KOPT-K1 (cell line): ENCODE results near the gene KLHL7.

ENCODE experiments used
- H3K27ac ChIP-seq: fragments of 200-600 bp; sonication (generic); 2 replicates; pipeline ENCODE4 v1.5.1; 2016; ENCODE audit warnings: antibody characterized with exemption, mild to moderate bottlenecking, low read depth, low read length; ENCODE audit not compliant: poor library complexity, severe bottlenecking
- H3K36me3 ChIP-seq: fragments of 200-600 bp; sonication (generic); 2 replicates; pipeline ENCODE4 v1.5.1; 2017; ENCODE audit warnings: antibody characterized with exemption, mild to moderate bottlenecking, low read length, moderate library complexity; ENCODE audit not compliant: insufficient read depth
- H3K9me3 ChIP-seq: fragments of 200-600 bp; sonication (generic); 2 replicates; pipeline ENCODE4 v1.5.1; 2017; ENCODE audit warnings: antibody characterized with exemption, low read length, mild to moderate bottlenecking; ENCODE audit not compliant: insufficient read depth, poor library complexity, severe bottlenecking

Gene KLHL7

GRCh38 chr7:23105644-23106056, at the start of gene KLHL7:
Gene KLHL7 (plus strand): TSS chr7:23105785. CDS start chr7:23106027, 242 bp downstream.
- Histone ChIP-seq H3K27ac (peak within 1 kb of the TSS; percentile 74), H3K36me3 (0 out of 2 replicates have a peak, but pooled peaks cover 4% of the 10 kb centered on the region), H3K9me3 (no peaks in the 10 kb centered on the region)

GRCh38 chr7:23058408-23059096, 47.0 kb upstream of the KLHL7 start:
- H3K9me3 ChIP-seq: no peaks in the 10 kb centered on the region
- no peaks in the 10 kb centered on the region for H3K36me3 ChIP-seq
- no peak overlapping the region for H3K27ac ChIP-seq

- Histone ChIP-seq H3K9me3 (no peaks in the 10 kb centered on the region), H3K27ac (no peak overlapping the region), H3K36me3 (no peaks in the 10 kb centered on the region)
Observed at GRCh38 chr7:23061327-23061726, 44.3 kb upstream of the KLHL7 start.

GRCh38 chr7:23062452-23062851, 43.1 kb upstream of the KLHL7 start:
- no peaks in the 10 kb centered on the region for H3K36me3 ChIP-seq
- H3K9me3 ChIP-seq: no peaks in the 10 kb centered on the region
- no peak overlapping the region for H3K27ac ChIP-seq

GRCh38 chr7:23065974-23066373, 39.6 kb upstream of the KLHL7 start:
- H3K9me3 ChIP-seq: no peaks in the 10 kb centered on the region
- H3K27ac ChIP-seq: no peak overlapping the region
- no peaks in the 10 kb centered on the region for H3K36me3 ChIP-seq

- Histone ChIP-seq H3K27ac (no peak overlapping the region), H3K36me3 (no peaks in the 10 kb centered on the region), H3K9me3 (no peaks in the 10 kb centered on the region)
Observed at GRCh38 chr7:23067271-23067670, 38.3 kb upstream of the KLHL7 start.

GRCh38 chr7:23072048-23072447, 33.5 kb upstream of the KLHL7 start:
- H3K36me3 ChIP-seq: no peaks in the 10 kb centered on the region
- no peaks in the 10 kb centered on the region for H3K9me3 ChIP-seq
- no peak overlapping the region for H3K27ac ChIP-seq

- Histone ChIP-seq H3K9me3 (no peaks in the 10 kb centered on the region), H3K27ac (no peak overlapping the region)
Observed at GRCh38 chr7:23072922-23073321, 32.7 kb upstream of the KLHL7 start.

GRCh38 chr7:23074443-23075261, 30.9 kb upstream of the KLHL7 start:
- Histone ChIP-seq H3K9me3 (no peaks in the 10 kb centered on the region), H3K27ac (no peak overlapping the region), H3K36me3 (no peaks in the 10 kb centered on the region)

More at GRCh38 chr7:23072922-23073321, 32.7 kb upstream of the KLHL7 start:
- H3K36me3 ChIP-seq: no peaks in the 10 kb centered on the region

- Histone ChIP-seq H3K36me3 (no peaks in the 10 kb centered on the region), H3K27ac (no peak overlapping the region), H3K9me3 (no peaks in the 10 kb centered on the region)
Observed at GRCh38 chr7:23075571-23075970, 30.0 kb upstream of the KLHL7 start.

GRCh38 chr7:23076772-23077171, 28.8 kb upstream of the KLHL7 start:
- Histone ChIP-seq H3K9me3 (no peaks in the 10 kb centered on the region), H3K27ac (no peak overlapping the region), H3K36me3 (no peaks in the 10 kb centered on the region)

GRCh38 chr7:23093111-23093510, 12.5 kb upstream of the KLHL7 start:
- no peaks in the 10 kb centered on the region for H3K36me3 ChIP-seq
- no peak overlapping the region for H3K27ac ChIP-seq
- peaks cover 24% of the 10 kb centered on the region for H3K9me3 ChIP-seq

- no peaks in the 10 kb centered on the region for H3K36me3 ChIP-seq
- H3K9me3 ChIP-seq: peaks cover 25% of the 10 kb centered on the region
- no peak overlapping the region for H3K27ac ChIP-seq
Observed at GRCh38 chr7:23093546-23093945, 12.0 kb upstream of the KLHL7 start.

GRCh38 chr7:23096518-23097290, 8.9 kb upstream of the KLHL7 start:
- Histone ChIP-seq H3K27ac (no peak overlapping the region), H3K36me3 (no peaks in the 10 kb centered on the region), H3K9me3 (peaks cover 25% of the 10 kb centered on the region)

GRCh38 chr7:23098029-23098428, 7.6 kb upstream of the KLHL7 start:
- Histone ChIP-seq H3K36me3 (no peaks in the 10 kb centered on the region), H3K27ac (no peak overlapping the region), H3K9me3 (peaks cover 25% of the 10 kb centered on the region)
